Pancreas (tissue), 10 donors: ENCODE results near the gene AQP12A. TPM values are rescaled to one million over a fixed set of nuclear protein-coding genes. Genes with fewer than 3 reads are reported as not detected.

Experiments
- ATAC-seq, 4 donors: fragments of 200-7000 bp; cut with Tn5 transposase; one replicate each; pipeline versions ENCODE4 v1.8.0 to v1.9.1; 2020; ENCODE audit warnings: mild to moderate bottlenecking in 4 of 4, moderate library complexity in 4 of 4
- DNase-seq, 6 donors: peaks; one replicate each; pipeline ENCODE4 v3.0.0-alpha.2; 2020
- FAIRE-seq: peaks from 2 replicates; lab custom pipeline; 2012; peaks lifted over from hg19 to GRCh38; lab: Jason Lieb, UNC
- H3K27ac ChIP-seq, 4 donors: fragments of 200-600 bp; sonication (generic); 1 replicate in 3 of 4; 2 replicates in 1 of 4; pipeline versions ENCODE4 v1.5.0 to v1.8.0; 2020
- H3K27me3 ChIP-seq, 4 donors: fragments of 200-600 bp; one replicate each; pipeline ENCODE4 v1.8.0; 2021
- H3K36me3 ChIP-seq, 3 donors: fragments of 200-600 bp; sonication (generic) in 1 of 3; one replicate each; pipeline versions ENCODE4 v1.5.0 to v1.8.0; 2020 to 2021
- H3K4me1 ChIP-seq, 3 donors: fragments of 200-600 bp; one replicate each; pipeline ENCODE4 v1.8.0; 2021
- H3K4me3 ChIP-seq, 4 donors: fragments of 200-600 bp; sonication (generic) in 2 of 4; one replicate each; pipeline versions ENCODE4 v1.5.0 to v1.8.0; 2020 to 2021
- H3K9me3 ChIP-seq, 4 donors: fragments of 200-600 bp; one replicate each; pipeline ENCODE4 v1.8.0; 2021
- WGBS, 2 donors: extraction: QIAGEN DNeasy Blood & Tissue Kit; methylation state at CpG; one replicate each; pipeline ENCODE4 v1.1.7; 2013; 5-methylcytosine and 5-hydroxymethylcytosine counted together
- intact Hi-C, 3 donors: fragments of 100-400 bp; cut with DNase I; formaldehyde crosslinking; loops; one replicate each; pipeline versions ENCODE4 v1.11.1 to v1.14.2; 2022
- polyA plus RNA-seq, 2 donors: library from polyadenylated mRNA; stranded (reverse); fragments of 200-250 nt; gene quantifications; one replicate each; pipeline ENCODE4 v1.2.3, GENCODE V29; 2013
- total RNA-seq, 6 donors: library from RNA; stranded (reverse); fragmentation: NEBNext Ultra II Directional in 4 of 6; extraction: Animal tissue kit (Norgen Biotek cat#: 25700) in 4 of 6; gene quantifications; one replicate each; pipeline versions ENCODE4 v1.2.1 to v1.2.4, GENCODE V29; 2021 to 2023
- TF ChIP-seq, protein P1 (sequence below), 4 donors: fragments of 200-600 bp; sonication (generic) in 3 of 4; IDR thresholded peaks; one replicate each; pipeline versions ENCODE4 v1.5.0 to v1.8.0; 2021; ENCODE audit warnings: antibody characterized with exemption in 4 of 4
- donor health status: healthy with polysubstance abuse.
- donor health status: DM: no; HTN: no; CAD: no; lungs with moderate emphysema.
- donor health status: DM: no; HTN: no; CAD: no.
- donor health status: control.
- donor health status: control.
- donor health status: Bipolar disorder and iron deficiency.
- donor health status: DM: yes; HTN: yes; CAD: no.
- donor health status: DM: no; HTN: no; CAD: no.
- donor health status: DM: no; HTN: no; CAD: no.
- donor health status: DM: yes; HTN: yes; CAD: no.

Gene AQP12A
- total and polyA plus RNA-seq, 8 donors = 46.6 to 744 (median 122) TPM

DNA sequence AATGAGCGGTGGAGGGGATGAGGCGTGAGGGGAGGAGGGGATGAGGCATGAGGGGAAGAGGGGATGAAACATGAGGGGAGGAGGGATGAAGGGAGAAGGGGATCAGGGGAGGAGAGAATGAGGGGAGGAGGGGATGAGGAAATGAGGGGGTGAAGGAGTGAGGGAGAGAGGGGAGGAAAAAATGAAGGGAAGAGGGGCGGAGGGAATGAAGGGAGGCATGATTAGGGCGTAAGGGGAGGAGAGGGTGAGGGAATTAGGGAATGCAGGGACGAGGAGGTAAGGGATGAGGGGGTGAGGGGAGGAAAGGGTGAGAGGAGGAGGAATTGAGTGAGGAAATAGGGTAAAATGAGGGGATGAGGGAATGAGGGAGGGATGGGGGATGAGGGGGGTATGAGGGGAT is 40.5 kb downstream of the AQP12A start:
- ATAC-seq = no peak
- Histone ChIP-seq H3K4me1 (no peaks in the 10 kb centered on the region), H3K36me3 (peaks cover 0 to 4% (median 0%) of the 10 kb centered on the region in 3 donors), H3K27me3 (no peaks in the 10 kb centered on the region), H3K9me3 (no peaks in the 10 kb centered on the region), H3K4me3 (no peak overlapping the region), H3K27ac (no peak overlapping the region)
- DNase-seq = no peak
- TF ChIP-seq, protein P1, sequence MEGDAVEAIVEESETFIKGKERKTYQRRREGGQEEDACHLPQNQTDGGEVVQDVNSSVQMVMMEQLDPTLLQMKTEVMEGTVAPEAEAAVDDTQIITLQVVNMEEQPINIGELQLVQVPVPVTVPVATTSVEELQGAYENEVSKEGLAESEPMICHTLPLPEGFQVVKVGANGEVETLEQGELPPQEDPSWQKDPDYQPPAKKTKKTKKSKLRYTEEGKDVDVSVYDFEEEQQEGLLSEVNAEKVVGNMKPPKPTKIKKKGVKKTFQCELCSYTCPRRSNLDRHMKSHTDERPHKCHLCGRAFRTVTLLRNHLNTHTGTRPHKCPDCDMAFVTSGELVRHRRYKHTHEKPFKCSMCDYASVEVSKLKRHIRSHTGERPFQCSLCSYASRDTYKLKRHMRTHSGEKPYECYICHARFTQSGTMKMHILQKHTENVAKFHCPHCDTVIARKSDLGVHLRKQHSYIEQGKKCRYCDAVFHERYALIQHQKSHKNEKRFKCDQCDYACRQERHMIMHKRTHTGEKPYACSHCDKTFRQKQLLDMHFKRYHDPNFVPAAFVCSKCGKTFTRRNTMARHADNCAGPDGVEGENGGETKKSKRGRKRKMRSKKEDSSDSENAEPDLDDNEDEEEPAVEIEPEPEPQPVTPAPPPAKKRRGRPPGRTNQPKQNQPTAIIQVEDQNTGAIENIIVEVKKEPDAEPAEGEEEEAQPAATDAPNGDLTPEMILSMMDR (IDR thresholded peaks at IDR 0.05) = no peak
- FAIRE-seq = no peak
- 85 to 95% methylated on average over 5 of the region's 5 CpGs for WGBS, 2 donors
- intact Hi-C loops = no loop called here

DNA sequence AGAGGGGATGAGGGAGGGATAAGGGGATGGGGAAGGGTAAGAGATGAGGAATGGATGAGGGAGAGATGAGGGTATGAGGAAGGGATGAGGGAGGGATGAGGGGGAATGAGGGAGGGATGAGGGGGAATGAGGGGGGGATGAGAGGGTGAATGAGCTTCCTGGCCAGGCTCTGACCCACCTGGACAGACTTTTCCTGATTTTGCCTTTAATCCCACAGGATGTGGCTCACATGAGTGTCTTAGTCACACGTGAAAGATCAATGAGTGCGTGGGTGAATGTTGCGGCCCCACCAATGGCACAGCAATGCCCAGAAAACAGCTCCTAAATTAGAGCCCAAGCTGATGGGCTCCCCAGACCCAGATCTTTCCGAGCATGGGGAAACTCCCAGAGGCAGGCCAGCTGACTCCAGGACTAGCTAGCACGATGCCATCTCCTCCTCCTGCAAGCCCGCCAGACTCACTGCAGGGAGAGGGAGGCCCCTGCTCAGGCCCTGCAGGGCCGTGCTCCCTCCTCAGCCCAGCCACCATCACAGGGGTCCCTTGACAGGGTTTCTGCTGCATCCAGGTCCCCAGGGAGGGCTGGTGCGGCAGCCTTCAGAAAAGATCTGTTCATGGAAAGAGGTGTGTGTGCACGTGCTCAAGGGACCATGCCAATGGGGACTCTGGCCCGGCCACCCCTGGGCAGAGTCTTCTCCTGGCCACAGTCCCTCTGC is 41.4 kb downstream of the AQP12A start:
- DNase-seq (no peak), ATAC-seq (no peak), FAIRE-seq (no peak)
- H3K27me3 ChIP-seq = no peaks in the 10 kb centered on the region
- H3K9me3 ChIP-seq = no peaks in the 10 kb centered on the region
- TF ChIP-seq, protein P1 (IDR thresholded peaks at IDR 0.05) = no peak
- H3K36me3 ChIP-seq = peaks cover 0 to 4% (median 0%) of the 10 kb centered on the region in 3 donors
- H3K27ac ChIP-seq = no peak overlapping the region
- no peak overlapping the region for H3K4me3 ChIP-seq
- no peaks in the 10 kb centered on the region for H3K4me1 ChIP-seq
- WGBS, 2 donors = 82 to 83% methylated on average over 10 of the region's 10 CpGs
- intact Hi-C loops = no loop called here

DNA sequence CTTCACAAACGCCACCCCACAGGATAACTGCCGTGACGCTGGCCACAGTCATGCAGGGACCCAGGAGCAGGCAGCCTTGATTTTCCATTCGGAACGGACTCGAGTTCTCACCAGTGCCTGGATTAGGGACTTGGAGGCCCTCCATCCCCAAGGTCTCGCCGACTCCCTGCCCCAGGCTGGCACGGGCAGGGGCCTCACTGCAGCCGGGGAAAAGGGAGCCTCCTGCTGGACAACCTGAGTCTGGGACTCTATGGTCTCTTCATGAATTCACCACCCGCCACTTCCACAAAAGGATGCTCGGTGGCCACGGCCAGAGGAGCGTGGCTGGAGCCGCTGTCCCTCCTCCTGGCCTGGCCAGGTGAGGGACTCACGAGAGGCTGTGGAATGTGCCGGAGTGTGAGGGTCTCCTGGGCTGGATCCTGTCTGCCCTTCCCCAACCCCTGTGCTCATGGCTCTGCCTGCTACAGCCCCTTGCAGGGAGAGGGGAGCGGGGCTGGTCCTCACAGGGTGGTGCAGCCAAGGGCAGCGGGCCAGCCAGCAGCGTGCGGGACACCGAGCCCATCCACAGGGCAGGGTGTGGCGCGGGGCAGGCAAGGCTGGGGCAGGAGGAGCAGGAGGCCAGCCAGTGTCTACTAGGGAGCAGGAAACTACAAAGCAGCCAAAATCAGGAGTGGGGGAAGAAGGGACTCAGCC is 42.3 kb downstream of the AQP12A start:
- H3K4me3 ChIP-seq = no peak overlapping the region
- no peak overlapping the region for H3K27ac ChIP-seq
- H3K36me3 ChIP-seq = peaks cover 0 to 6% (median 0%) of the 10 kb centered on the region in 3 donors
- WGBS, 2 donors = 87 to 88% methylated on average over 21 to 24 of the region's 24 CpGs
- intact Hi-C loops = no loop called here
- ATAC-seq (no peak), DNase-seq (no peak), FAIRE-seq (no peak)
- H3K4me1 ChIP-seq = no peaks in the 10 kb centered on the region
- H3K27me3 ChIP-seq = no peaks in the 10 kb centered on the region
- TF ChIP-seq, protein P1 (IDR thresholded peaks at IDR 0.05) = no peak
- no peaks in the 10 kb centered on the region for H3K9me3 ChIP-seq

DNA sequence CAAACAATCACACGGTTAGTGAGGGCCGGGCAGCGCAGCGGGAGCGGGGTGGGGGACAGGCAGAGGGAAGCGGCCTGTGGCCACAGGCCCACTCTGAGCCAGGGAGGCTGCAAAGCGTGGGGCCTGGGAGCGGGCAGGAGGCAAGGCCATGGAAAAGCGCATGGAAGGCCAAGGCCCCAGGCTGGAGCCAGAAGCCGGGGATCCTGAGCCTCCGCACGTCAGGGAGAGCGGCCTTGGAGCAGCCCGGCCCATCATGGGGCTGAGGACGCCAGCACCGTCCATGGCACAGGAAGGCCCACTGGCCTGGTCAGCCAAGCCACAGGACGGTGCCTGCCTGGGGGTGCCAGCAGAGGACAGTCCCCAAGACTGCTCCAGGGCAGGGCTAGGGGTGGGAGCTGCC is 43.1 kb downstream of the AQP12A start:
- ATAC-seq = no peak
- no peak overlapping the region for H3K4me3 ChIP-seq
- peaks cover 0 to 6% (median 0%) of the 10 kb centered on the region in 3 donors for H3K36me3 ChIP-seq
- TF ChIP-seq, protein P1 (IDR thresholded peaks at IDR 0.05) = no peak
- H3K4me1 ChIP-seq = no peaks in the 10 kb centered on the region
- no peaks in the 10 kb centered on the region for H3K27me3 ChIP-seq
- no peak for FAIRE-seq
- intact Hi-C loops = no loop called here
- WGBS, 2 donors = 96% methylated on average over 17 of the region's 17 CpGs
- H3K27ac ChIP-seq = no peak overlapping the region
- H3K9me3 ChIP-seq = no peaks in the 10 kb centered on the region
- no peak for DNase-seq

DNA sequence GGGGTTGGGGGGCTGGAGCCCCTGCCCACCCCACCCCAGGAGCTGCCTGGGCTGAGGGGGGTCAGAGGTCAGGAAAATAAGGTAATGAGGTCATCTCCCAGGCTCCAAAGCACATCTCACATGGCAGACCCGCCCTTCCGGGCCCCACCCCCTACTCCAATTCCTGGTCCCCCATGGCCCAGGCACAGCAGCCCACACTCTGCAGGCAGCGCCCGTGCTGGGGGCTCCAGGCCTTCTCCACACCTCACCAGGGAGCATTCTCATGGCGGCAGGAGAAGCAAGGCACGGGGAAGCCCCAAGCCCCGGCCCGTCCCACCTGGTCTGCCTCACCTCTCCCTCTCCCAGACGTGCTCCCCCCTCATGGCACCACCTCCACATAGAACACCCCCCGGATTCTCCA is 43.8 kb downstream of the AQP12A start:
- no peak for FAIRE-seq
- H3K4me3 ChIP-seq = no peak overlapping the region
- H3K4me1 ChIP-seq = no peaks in the 10 kb centered on the region
- no peak for DNase-seq
- H3K27me3 ChIP-seq = no peaks in the 10 kb centered on the region
- no peak overlapping the region for H3K27ac ChIP-seq
- WGBS, 2 donors = 86 to 91% methylated on average over 10 of the region's 10 CpGs
- no peaks in the 10 kb centered on the region for H3K9me3 ChIP-seq
- TF ChIP-seq, protein P1 (IDR thresholded peaks at IDR 0.05) = no peak
- ATAC-seq = no peak
- peaks cover 0 to 6% (median 0%) of the 10 kb centered on the region in 3 donors for H3K36me3 ChIP-seq
- intact Hi-C loops = no loop called here
